UCSD-AML1 (cell line): ENCODE results near the gene SH3BP2.
A peak's percentile ranks its signal among the peaks of the same experiment; 100 is the strongest.

ENCODE experiments used
- DNase-seq: peaks from one replicate; lab custom pipeline; 2025; ENCODE audit not compliant: unreplicated experiment; lab: John Stamatoyannopoulos, UW

The SH3BP2 gene

GRCh38 chr4:2790583-2791517 is 2.0 kb upstream of the SH3BP2 start:
- peak; percentile 65 for DNase-seq

GRCh38 chr4:2791518-2792395 is 1.1 kb upstream of the SH3BP2 start:
- DNase-seq = no peak

GRCh38 chr4:2792396-2792710 is 532 bp upstream of the SH3BP2 start:
- no peak for DNase-seq

GRCh38 chr4:2793586-2794485 is 951 bp downstream of the SH3BP2 start:
- DNase-seq = peak; percentile 60

- peak; percentile 68 for DNase-seq
Measured at GRCh38 chr4:2794486-2795299, 1.8 kb downstream of the SH3BP2 start.

- DNase-seq = no peak
Measured at GRCh38 chr4:2795300-2795892, 2.5 kb downstream of the SH3BP2 start.

GRCh38 chr4:2795893-2796848 is 3.3 kb downstream of the SH3BP2 start:
- DNase-seq = no peak

- no peak for DNase-seq
Measured at GRCh38 chr4:2796849-2797544, 4.1 kb downstream of the SH3BP2 start.

GRCh38 chr4:2797545-2798305 is 4.8 kb downstream of the SH3BP2 start:
- peak; percentile 73 for DNase-seq

GRCh38 chr4:2798399-2799223 is 5.7 kb downstream of the SH3BP2 start:
- peak; percentile 79 for DNase-seq

GRCh38 chr4:2799224-2799911 is 6.5 kb downstream of the SH3BP2 start:
- DNase-seq = peak; percentile 56

- DNase-seq = no peak
Measured at GRCh38 chr4:2799971-2800690, 7.2 kb downstream of the SH3BP2 start.

- peak; percentile 88 for DNase-seq
Measured at GRCh38 chr4:2800691-2801596, 8.1 kb downstream of the SH3BP2 start.
